Measurements from ENCODE around the gene FNIP1.

Gene FNIP1

GRCh38 chr5:131825404-131826013, 28.7 kb upstream of the FNIP1 start:
- no peak overlapping the region for H3K4me2 ChIP-seq (ENCODE audit: low read depth, low read length)
- H3K4me3 ChIP-seq (ENCODE audit: low read length): no peak overlapping the region
- no peaks in the 10 kb centered on the region for H3K27me3 ChIP-seq (replicated peaks; ENCODE audit: insufficient read depth, low read length)
- H3K9me2 ChIP-seq (replicated peaks; ENCODE audit: insufficient read depth, low read length): no peaks in the 10 kb centered on the region
- TF ChIP-seq EZH2 (optimal IDR thresholded peaks at IDR 0.05; ENCODE audit: low read depth, low read length) (no peak), EZH2phosphoT487 (IDR thresholded peaks at IDR 0.05; ENCODE audit: low read length) (no peak), CTCF (IDR thresholded peaks at IDR 0.05; ENCODE audit: low read length) (no peak)
- no peaks in the 10 kb centered on the region for H3K9me3 ChIP-seq (replicated peaks; ENCODE audit: insufficient read depth, low read length)
- no peaks in the 10 kb centered on the region for H3K4me1 ChIP-seq (ENCODE audit: low read length)
- no peak overlapping the region for H3K9ac ChIP-seq (ENCODE audit: low read length)
- H3K79me2 ChIP-seq (ENCODE audit: low read length): no peaks in the 10 kb centered on the region
- no peak overlapping the region for H2AFZ ChIP-seq (ENCODE audit: low read length)
- H3K27ac ChIP-seq (ENCODE audit: low read length): no peak overlapping the region
- no peaks in the 10 kb centered on the region for H4K20me1 ChIP-seq (ENCODE audit: insufficient read depth, low read length)
- no peak for DNase-seq
- H3F3A ChIP-seq (ENCODE audit: insufficient read depth, low read length): no peaks in the 10 kb centered on the region
- no peaks in the 10 kb centered on the region for H3K36me3 ChIP-seq (replicated peaks; ENCODE audit: insufficient read depth, low read length)

- Histone ChIP-seq H3K9me2 (replicated peaks; ENCODE audit: insufficient read depth, low read length) (no peaks in the 10 kb centered on the region), H3K27ac (ENCODE audit: low read length) (no peak overlapping the region), H3K9me3 (replicated peaks; ENCODE audit: insufficient read depth, low read length) (no peaks in the 10 kb centered on the region), H3K36me3 (replicated peaks; ENCODE audit: insufficient read depth, low read length) (no peaks in the 10 kb centered on the region), H3K79me2 (ENCODE audit: low read length) (no peaks in the 10 kb centered on the region), H3K4me1 (ENCODE audit: low read length) (no peaks in the 10 kb centered on the region), H3K27me3 (replicated peaks; ENCODE audit: insufficient read depth, low read length) (no peaks in the 10 kb centered on the region), H3F3A (ENCODE audit: insufficient read depth, low read length) (no peaks in the 10 kb centered on the region), H3K4me2 (ENCODE audit: low read depth, low read length) (no peak overlapping the region), H4K20me1 (ENCODE audit: insufficient read depth, low read length) (no peaks in the 10 kb centered on the region), H2AFZ (ENCODE audit: low read length) (no peak overlapping the region), H3K4me3 (ENCODE audit: low read length) (no peak overlapping the region), H3K9ac (ENCODE audit: low read length) (no peak overlapping the region)
- DNase-seq: no peak
- TF ChIP-seq CTCF (IDR thresholded peaks at IDR 0.05; ENCODE audit: low read length) (no peak), EZH2phosphoT487 (IDR thresholded peaks at IDR 0.05; ENCODE audit: low read length) (no peak), EZH2 (optimal IDR thresholded peaks at IDR 0.05; ENCODE audit: low read depth, low read length) (no peak)
Measured at GRCh38 chr5:131824631-131825030, 27.8 kb upstream of the FNIP1 start.

- no peak for TF ChIP-seq CTCF (IDR thresholded peaks at IDR 0.05; ENCODE audit: low read length)
- no peak for TF ChIP-seq EZH2 (optimal IDR thresholded peaks at IDR 0.05; ENCODE audit: low read depth, low read length)
- TF ChIP-seq EZH2phosphoT487 (IDR thresholded peaks at IDR 0.05; ENCODE audit: low read length): no peak
Measured at GRCh38 chr5:131821221-131821620, 24.4 kb upstream of the FNIP1 start.

More at GRCh38 chr5:131821221-131821620, 24.4 kb upstream of the FNIP1 start:
- no peak overlapping the region for H3K4me2 ChIP-seq (ENCODE audit: low read depth, low read length)
- no peaks in the 10 kb centered on the region for H3F3A ChIP-seq (ENCODE audit: insufficient read depth, low read length)
- no peak overlapping the region for H3K9ac ChIP-seq (ENCODE audit: low read length)
- H2AFZ ChIP-seq (ENCODE audit: low read length): no peak overlapping the region
- no peaks in the 10 kb centered on the region for H3K36me3 ChIP-seq (replicated peaks; ENCODE audit: insufficient read depth, low read length)
- H3K79me2 ChIP-seq (ENCODE audit: low read length): no peaks in the 10 kb centered on the region
- H3K9me2 ChIP-seq (replicated peaks; ENCODE audit: insufficient read depth, low read length): no peaks in the 10 kb centered on the region
- H4K20me1 ChIP-seq (ENCODE audit: insufficient read depth, low read length): no peaks in the 10 kb centered on the region
- no peaks in the 10 kb centered on the region for H3K9me3 ChIP-seq (replicated peaks; ENCODE audit: insufficient read depth, low read length)
- DNase-seq: no peak
- no peak overlapping the region for H3K4me3 ChIP-seq (ENCODE audit: low read length)
- no peaks in the 10 kb centered on the region for H3K27me3 ChIP-seq (replicated peaks; ENCODE audit: insufficient read depth, low read length)
- no peak overlapping the region for H3K27ac ChIP-seq (ENCODE audit: low read length)
- H3K4me1 ChIP-seq (ENCODE audit: low read length): 0 out of 2 replicates have a peak, but pooled peaks cover 2% of the 10 kb centered on the region
